Stimulated activated CD4-positive, alpha-beta T cell treated with anti-CD3 and anti-CD28 coated beads, TNF-alpha, amount 100 ng/mL, for 1 hour (primary cell): ENCODE measurements around the gene SCAPER.
"Not testable (repeated sequence)": the region's sequence is repeated elsewhere in the genome, so short reads cannot be mapped to it uniquely, and the experiment has no call there.

Experiments
- DNase-seq, 3 donors: peaks; one replicate each; pipeline ENCODE4 v3.0.0-alpha.2; 2020; ENCODE audit warnings: low read depth in 3 of 3, low spot score in 1 of 3

SCAPER gene

GRCh38 chr15:76793162-76793561, 112.0 kb downstream of the SCAPER start:
- DNase-seq: no peak

- no peak for DNase-seq
These were observed 113.6 kb downstream of the SCAPER start for GRCh38 chr15:76791511-76791910.

- no peak for DNase-seq
These were observed 117.9 kb downstream of the SCAPER start for GRCh38 chr15:76787273-76787672.

GRCh38 chr15:76776969-76777368, 128.2 kb downstream of the SCAPER start:
- no peak for DNase-seq

- no peak for DNase-seq
These were observed 128.7 kb downstream of the SCAPER start for GRCh38 chr15:76776480-76776879.

DNA sequence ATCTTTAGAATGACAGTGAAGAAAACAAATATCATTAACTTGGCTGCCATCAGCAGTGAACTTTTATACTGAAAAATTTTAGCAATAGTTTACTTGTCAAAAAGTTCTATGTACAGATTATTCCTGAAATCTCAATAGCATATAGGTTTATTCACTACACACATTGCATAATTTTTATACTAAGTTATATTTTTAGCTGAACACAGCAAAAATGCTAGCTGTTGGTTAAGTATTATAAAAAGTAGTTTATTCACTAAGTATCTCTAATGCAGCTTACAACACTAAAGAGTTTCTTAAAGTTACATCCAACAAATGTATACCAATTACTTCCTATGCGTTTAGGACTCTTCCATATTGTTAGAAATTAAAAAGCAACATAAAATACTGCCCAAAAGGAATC, 131.9 kb downstream of the SCAPER start:
- DNase-seq: no peak

- DNase-seq: no peak
These were observed 132.4 kb downstream of the SCAPER start for GRCh38 chr15:76772776-76773175.

DNA sequence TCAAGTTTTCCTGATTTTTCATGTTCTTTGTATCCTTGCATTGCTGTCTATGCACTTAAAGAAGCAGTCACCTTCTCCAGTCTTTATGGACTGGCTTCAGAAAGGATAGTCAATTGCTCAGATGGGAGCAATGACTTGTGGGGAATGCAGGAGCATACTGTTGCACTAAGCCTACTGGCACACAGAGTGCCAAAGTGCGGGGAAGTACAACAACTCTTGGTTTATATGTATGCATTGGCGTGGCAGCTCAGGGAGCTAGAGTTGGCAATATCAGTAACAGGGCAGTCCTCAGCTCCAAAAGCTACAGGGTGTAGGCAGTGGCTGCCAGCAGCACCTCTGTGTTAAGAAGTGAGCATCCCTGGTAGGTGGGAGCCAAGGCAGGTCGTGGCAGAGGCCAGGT, 141.1 kb downstream of the SCAPER start:
- DNase-seq: no peak

GRCh38 chr15:76763554-76763953, 141.6 kb downstream of the SCAPER start:
- no peak for DNase-seq

- DNase-seq: no peak
These were observed 148.8 kb downstream of the SCAPER start for GRCh38 chr15:76756381-76756780.

DNA sequence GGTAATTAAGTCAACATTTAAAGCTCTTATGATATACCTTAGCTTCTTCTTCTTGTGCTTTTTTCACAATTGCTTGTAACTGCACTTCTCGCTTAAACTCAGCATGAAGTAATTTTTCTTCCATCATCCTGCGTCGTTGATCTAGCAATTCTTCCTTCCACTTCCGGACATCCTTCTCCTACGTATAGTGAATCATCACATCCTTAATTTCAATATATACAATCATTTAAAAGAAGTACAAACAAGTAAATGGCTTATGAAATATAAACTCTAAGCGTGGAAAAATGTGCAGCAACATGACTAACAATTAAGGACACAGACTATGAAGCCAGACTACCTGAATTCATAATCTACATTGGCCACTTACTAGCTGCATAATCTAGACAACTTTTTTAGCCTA, 151.4 kb downstream of the SCAPER start:
- no peak for DNase-seq

DNA sequence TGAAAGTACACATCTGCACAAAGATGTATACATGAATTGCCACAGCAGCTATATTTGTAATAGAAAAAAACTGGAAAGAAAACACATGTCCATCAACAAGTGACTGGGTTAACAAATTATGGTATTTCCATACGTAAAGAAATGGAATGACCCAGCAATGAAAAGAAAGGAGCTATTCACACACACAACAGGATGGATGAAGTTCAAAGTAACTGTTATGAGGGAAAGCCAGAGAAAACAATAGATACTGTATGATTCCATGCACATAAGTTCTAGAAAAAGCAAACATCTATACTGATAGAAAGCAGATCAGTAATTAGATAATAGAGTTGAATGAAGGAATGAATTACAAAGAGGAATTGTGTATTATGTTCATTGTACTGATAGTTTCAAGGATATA, 152.0 kb downstream of the SCAPER start:
- no peak for DNase-seq

GRCh38 chr15:76752549-76752948, 152.6 kb downstream of the SCAPER start:
- no peak for DNase-seq

- no peak for DNase-seq
These were observed 167.6 kb downstream of the SCAPER start for GRCh38 chr15:76737573-76737972.

- DNase-seq: not testable (repeated sequence)
These were observed 172.8 kb downstream of the SCAPER start for GRCh38 chr15:76732321-76732720.

GRCh38 chr15:76730262-76730661, 174.9 kb downstream of the SCAPER start:
- DNase-seq: no peak

DNA sequence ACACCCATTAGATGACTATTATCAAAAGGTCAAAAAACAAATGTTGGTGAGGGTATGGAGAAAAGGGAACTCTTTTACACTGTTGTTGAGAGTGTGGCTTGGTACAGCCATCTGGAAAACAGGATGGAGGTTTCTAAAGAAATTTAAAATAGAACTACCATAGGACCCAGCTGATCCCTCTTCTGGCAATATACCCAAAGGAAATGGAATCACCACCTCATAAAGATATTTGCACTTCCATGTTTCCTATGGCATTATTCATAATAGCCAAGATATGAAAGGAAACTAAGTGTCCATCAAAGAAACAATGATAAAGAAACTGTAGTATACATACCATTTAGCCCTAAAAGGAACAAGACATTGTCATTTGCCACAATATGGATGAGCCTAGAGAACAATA, 186.3 kb downstream of the SCAPER start:
- no peak for DNase-seq

DNA sequence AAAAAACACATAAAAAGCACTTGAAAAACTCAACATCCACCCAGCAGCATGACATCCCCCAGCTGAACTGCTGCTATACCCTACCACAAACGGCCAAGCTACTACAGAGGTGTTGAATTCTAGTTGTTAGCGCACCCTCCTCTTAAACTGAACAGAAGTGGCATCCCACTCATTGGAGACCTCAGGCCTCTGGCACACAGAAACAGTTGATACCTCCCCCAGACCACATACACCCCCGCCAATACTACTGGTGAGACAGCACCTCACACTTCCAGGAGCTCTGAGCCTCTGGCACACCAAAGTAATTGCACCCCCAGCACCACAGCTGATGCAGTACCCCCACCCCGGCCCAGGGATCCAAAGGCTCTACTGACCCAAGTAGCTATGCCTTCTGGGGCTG, 190.2 kb downstream of the SCAPER start:
- no peak for DNase-seq

DNA sequence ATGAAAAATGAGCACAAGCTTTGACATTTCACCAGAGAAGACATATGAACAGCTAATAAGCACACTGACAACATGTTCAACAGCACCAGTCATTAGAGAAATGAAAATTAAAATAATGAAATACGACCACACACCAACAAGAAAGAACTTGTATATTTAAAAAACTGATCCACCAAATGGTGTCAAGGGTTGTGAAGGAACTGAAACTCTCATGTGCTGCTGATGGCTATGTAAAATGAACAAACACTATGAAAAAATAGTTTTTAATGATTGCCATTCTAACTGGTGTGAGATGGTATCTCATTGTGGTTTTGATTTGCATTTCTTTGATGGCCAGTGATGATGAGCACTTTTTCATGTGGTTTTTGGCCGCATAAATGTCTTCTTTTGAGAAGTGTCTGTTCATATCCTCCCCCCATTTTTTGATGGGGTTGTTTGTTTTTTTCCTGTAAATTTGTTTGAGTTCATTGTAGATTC, 193.8 kb downstream of the SCAPER start:
- DNase-seq: no peak

- DNase-seq: not testable (repeated sequence)
These were observed 201.1 kb downstream of the SCAPER start for GRCh38 chr15:76704032-76704431.

DNA sequence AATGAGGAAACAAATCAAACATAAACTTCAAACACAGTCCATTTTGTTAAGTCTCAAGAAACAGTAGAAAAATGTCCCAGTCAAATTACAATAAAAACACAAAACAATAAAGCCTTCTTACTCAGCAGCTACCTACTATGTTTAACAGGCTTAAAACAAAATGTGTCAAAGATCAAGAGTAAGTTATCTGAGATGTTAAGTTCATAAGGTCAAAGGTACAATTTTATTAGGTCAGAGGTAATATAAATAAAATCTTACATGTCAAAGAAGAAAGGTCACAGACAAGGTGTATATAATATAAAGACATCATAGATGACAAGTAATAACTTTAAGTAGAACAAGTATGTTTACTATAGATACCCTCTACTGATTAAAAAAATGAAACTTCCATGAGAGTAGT, 208.3 kb downstream of the SCAPER start:
- DNase-seq: no peak

GRCh38 chr15:76692546-76692945, 212.6 kb downstream of the SCAPER start:
- not testable (repeated sequence) for DNase-seq

- not testable (repeated sequence) for DNase-seq
These were observed 217.5 kb downstream of the SCAPER start for GRCh38 chr15:76687592-76687991.

- DNase-seq: no peak
These were observed 221.1 kb downstream of the SCAPER start for GRCh38 chr15:76684002-76684401.
